ENCODE measurements around the gene FLRT2.

Gene FLRT2

DNA sequence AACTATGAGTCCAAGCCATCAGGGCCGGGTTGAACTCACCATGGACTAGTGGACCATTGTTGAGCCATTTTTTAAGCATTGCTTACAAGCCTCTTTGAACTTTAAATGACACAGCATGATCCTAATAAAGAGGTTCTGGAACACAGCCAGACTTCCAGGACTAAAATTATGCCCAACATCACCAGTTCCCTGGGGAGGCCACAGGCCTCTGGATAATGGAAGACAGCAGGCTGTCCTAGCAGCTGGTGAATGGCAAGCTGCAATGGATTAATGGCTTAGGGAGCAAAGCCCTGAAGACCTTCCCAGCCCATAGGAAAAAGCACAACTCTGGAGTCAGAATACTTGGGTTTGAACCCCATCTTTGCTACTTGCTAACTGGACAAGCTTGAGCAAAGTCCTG is 71.3 kb downstream of the FLRT2 start:
- DNase-seq, result no peak

DNA sequence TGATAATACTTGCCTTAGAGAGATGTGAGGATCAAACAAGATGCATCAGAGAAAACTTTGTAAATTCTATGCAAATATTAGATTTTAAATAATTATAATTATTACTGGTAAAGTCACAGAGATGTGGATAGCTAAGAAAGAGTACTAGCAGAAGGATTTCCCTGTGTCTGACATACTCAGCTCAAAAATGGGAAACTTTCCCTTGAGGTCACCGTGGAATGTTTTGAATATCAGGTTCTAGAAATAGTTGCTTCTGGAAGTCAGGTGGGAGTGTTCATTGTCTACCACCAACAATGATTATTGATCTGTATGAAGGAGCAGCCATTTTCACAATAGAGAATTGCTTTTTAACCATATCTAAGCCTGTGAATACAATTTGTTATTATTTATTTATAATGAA is 71.7 kb downstream of the FLRT2 start:
- no peak for DNase-seq

DNA sequence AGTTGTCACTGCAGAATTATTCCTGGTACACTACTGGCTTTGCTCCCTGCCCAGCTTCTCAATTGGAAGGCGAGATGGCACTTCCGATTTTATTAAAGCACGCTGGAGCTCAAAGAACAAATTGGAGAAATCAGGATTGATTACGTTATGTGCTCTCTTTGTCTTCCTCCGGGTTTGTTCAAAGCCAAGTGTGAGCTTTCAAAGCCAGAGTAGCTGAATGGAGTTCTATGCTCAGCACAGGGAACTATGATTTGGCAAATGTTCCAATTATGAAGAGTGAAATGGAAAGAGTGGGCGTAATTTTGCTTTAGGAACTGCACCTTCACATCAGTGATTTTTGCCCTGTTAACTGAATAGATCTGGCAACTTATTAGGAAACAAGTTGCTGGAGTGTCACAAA is 72.4 kb downstream of the FLRT2 start:
- DNase-seq, result no peak

DNA sequence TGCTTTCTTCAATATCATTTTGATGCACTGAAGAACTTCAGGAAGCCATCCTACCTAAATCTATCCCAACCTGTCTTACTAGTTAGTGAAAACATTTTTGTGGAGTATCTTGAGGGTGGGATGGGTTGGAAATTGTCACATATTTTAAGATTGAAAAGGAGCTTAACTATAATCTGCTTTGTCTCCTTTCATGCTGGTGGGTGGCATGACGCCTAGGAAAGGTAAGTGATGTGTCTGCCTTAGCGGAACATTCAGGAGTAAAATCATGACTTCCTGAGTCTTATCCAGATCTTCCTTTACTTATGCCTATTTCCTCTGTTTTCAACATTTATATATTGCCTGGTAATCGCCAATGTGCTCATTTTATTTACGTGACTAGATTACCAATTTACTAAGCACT is 74.1 kb downstream of the FLRT2 start:
- no peak for DNase-seq

DNA sequence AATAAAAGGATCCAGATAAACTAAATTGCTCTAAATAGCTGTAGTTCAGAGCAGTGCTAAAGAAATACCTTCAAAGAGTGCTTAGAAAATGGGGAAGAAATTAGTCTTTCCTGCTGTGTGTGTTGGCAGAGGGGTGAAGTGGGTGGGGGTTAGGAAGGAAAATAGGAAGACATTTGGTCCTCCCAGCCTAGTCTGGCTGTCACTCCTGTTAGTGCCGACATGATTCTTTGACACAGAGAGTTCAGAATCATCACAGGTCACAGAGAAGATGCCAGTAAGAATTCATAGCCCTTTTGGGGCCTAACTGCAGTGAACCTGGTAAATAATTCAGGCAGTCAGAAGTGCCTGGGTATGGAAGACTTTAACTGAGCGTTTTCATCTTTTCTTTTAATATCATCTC is 74.8 kb downstream of the FLRT2 start:
- DNase-seq, result no peak

DNA sequence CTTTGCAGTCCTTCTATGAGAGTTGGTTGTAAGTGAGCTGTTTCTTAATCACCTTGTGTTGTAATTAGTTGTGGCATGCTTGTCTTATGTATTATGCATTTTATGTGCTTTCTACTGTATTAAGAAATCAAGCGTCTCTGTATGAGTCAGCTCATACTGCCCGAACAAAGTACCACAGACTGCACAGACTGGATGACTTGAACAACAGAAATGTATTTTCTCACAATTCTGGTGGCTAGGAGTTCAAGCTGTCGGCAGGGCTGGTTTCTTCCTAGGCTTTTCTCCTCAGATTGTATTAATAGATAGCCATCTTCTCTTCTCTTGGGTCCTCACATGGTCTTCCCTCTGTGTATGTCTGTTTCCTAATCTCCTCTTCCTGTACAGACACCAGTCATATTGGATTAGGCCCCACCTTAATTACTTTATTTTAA is 77.7 kb downstream of the FLRT2 start:
- no peak for DNase-seq

DNA sequence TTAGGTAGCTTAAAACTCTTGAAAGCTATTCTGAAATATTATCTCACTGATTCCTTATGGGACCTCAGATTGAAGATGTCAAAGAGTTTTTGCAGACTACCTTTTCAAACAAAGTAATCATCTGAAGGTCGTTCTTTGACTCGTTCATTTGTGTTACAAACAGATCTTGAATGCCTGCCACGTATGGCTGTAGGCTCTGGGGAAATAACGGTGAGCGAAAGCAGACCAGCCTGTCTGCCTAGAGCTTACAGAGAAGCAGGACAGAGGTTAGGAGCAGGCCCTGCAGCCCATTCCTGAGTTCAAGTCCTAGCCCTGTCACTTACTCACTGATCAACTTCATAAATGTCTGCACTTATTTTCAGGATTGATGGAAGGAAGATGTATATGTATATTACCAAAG is 83.6 kb downstream of the FLRT2 start:
- no peak for DNase-seq

DNA sequence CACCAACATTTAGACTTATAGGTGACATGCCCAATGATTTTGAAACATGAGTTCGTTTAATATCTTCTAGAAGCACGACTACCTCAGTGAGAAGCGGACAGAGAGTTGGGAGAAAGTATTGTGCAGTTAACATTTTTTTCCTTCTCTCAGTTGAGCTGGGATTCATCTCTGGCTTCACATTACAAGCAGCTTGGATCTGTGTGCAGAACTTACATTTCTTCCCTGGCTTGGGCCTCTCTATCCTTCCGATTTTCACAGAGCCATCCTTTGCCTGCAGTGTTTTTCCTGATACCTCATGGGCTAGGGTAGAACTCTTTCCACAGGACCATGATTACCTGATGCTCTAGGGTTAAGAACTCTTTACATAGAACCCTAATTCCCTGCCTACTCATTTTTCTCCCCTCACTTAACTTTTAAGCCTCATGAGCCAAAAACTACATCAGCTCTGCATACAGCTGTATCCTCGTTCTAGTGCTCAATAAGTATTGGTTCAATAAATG is 86.5 kb downstream of the FLRT2 start:
- no peak for DNase-seq

DNA sequence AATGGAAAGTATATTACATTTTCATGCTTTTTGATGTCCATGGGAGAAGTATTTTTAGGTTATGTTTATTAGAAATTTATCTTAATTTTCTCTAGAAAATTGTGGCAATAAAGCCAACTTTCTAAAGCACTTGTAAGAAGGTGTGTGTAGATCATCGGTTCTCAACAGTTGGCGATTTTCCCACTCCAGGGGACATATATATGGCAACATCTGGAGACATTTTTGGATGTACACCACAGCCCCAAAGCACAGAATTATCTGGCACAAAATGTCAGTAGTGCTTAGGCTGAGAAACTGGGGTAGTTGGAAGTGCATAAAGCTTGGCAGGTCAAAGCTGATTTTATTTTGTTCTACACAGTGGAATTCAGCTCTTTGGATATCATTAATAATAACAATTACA is 86.9 kb downstream of the FLRT2 start:
- no peak for DNase-seq

DNA sequence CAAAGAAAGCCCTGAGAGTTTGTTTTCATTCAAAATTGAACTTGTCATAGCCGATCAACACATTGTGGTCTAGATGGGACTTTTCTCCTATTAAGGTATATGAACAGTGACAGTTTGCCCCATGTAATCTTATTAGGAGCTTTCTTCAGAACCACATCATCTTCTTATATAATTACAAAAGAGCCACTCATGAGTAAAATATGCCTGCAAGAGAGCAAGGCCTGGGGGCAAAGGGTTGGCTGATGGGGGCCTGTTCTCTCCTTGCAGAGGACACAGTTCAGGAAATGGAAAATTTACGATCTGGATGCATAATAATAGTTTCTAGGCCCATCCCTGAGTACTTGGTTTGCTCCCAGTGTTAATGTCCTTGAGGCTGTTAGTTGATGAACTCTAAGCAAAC is 87.8 kb downstream of the FLRT2 start:
- no peak for DNase-seq

DNA sequence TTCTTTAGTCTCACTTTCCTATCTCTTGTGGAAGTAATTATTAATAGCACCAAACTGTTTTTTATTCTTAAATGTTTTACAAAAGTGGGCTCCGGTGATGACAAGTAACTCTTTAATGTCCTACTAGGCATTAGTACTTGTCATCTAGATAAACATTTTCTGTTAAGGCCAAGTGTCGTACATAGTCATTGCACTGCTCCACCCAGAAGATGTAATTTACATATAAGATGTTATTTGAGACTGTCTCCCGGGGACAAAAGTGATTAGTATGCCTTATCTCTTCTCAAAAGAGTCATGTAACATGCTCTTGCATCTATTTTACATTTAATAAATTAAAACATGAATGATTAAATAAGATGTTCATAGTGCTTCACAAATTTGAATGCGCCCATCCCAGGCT is 88.4 kb downstream of the FLRT2 start:
- DNase-seq, result no peak

DNA sequence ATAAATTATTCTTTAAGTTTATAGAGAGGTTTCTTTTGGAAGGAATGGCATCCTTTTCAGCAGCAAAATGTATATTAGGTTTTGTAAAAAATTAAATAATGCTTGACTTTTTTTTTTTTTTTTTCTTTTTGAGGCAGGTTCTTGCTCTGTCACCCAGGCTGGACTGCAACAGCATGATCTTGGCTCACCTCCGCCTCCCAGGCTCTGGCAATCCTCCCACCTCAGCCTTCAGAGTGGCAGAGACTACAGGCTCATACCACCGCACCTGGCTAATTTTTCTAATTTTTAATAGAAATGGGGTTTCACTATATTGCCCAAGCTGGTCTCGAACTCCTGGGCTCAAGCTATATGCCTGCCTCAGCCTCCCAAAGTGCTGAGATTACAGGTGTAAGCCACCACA is 89.0 kb downstream of the FLRT2 start:
- no peak for DNase-seq

DNA sequence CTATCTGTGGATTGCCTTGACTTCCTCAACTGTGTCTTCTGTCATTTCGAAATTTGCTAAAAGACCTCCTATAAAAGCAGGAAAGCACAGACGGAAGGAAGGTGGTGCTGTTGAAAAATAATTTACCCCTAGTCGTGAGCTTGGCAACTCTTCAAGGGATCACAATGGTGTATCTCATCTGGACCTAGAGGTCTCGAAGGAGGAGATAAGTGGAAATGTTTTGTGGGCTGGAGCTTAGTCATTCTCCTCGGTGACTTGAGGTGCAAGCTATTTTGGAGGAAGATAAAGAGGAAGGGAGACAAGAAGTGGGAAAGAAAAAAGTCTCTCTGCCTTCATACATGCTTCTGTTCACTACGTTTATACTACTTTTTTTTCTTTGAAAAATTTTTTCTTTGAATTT is 89.9 kb downstream of the FLRT2 start:
- no peak for DNase-seq

DNA sequence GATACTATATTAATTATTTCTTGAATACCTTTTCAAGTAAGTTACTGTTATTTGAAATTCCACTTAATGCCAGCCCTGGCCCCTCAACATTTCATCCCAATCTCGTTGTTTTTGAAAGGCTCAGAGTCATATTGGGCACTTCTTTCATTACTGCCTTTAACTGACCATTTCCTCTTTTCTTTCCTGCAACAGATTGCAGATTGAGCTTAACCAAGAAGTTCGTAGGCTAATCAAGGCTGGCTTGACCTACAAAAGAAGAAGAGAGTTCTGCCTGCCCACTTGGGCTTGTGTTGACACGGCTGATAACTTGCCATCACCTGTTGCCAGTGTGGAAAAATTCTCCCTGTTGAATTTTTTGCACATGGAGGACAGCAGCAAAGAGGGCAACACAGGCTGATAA is 91.0 kb downstream of the FLRT2 start:
- DNase-seq, result no peak

DNA sequence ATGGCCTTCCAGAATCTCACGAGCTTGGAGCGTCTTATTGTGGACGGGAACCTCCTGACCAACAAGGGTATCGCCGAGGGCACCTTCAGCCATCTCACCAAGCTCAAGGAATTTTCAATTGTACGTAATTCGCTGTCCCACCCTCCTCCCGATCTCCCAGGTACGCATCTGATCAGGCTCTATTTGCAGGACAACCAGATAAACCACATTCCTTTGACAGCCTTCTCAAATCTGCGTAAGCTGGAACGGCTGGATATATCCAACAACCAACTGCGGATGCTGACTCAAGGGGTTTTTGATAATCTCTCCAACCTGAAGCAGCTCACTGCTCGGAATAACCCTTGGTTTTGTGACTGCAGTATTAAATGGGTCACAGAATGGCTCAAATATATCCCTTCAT is 92.2 kb downstream of the FLRT2 start:
- DNase-seq, result no peak

DNA sequence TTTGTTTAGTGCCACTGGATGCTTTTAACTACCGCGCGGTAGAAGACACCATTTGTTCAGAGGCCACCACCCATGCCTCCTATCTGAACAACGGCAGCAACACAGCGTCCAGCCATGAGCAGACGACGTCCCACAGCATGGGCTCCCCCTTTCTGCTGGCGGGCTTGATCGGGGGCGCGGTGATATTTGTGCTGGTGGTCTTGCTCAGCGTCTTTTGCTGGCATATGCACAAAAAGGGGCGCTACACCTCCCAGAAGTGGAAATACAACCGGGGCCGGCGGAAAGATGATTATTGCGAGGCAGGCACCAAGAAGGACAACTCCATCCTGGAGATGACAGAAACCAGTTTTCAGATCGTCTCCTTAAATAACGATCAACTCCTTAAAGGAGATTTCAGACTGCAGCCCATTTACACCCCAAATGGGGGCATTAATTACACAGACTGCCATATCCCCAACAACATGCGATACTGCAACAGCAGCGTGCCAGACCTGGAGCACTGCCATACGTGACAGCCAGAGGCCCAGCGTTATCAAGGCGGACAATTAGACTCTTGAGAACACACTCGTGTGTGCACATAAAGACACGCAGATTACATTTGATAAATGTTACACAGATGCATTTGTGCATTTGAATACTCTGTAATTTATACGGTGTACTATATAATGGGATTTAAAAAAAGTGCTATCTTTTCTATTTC is 93.2 kb downstream of the FLRT2 start:
- no peak for DNase-seq

DNA sequence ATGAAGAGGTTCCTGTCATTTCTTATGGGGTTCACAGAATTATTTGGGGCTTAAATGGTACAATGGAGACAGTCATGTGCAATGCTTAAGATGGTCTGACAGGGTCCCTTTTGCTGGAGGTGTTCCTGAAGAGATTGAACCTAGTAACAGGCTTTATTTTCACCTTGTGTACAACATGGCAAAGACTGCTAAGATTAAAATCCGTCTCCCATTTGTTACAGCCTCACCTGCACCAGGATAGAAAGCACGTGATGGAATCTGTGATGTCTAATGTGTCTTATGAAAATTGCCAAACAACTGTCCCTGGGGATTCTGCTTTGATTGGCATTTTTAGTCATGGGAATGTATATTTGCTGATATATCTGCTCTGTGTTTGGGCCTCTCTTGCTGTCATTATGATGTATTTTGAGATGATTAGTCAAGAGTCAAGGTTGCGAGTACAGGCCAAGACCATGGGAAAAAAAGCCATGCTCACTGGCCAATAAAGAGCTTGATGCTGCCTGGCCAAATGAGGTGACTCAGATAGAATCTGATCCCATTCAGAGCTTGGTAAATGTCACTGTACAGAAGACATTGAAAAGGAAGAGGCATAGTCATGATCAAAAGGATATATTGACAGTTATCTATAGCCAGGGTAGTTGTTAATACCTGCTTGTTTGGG is 96.1 kb downstream of the FLRT2 start:
- no peak for DNase-seq

DNA sequence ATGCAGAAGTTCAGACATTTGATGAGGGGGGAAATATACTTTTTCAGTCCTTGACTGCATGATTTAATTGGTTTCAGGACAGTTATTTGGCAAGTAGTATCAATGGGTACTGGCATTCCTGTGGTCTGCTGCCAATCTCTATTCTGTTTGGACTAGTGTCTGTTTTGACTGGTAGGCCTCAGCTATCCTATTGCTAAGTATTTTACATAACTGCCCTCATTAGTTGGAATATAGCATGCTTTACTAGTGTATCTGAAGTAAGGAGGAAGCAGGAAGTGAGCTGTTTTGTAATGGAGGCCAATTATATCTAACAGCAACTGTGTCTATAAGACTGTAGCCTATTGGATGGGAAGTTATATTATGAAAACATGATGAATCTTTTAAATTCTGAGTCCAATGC is 104.3 kb downstream of the FLRT2 start:
- no peak for DNase-seq

DNA sequence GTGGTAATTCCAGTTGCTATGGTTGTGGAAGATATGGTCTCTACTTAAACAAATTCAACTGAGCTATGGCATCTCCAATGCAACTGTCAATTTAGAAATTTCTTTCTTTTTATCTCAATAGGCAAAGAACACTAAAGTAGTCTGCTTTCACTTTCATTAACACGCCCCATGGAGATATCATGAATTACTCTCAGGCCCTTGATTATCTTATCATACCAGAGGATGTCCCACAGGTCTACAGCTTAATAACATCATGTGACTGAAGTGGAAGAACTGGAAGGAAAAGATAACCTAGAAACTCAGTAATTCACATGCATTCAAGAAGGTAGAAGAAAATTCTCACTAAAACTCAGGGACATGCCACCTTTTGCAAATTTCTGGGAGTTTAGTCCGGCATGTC is 114.3 kb downstream of the FLRT2 start:
- no peak for DNase-seq

DNA sequence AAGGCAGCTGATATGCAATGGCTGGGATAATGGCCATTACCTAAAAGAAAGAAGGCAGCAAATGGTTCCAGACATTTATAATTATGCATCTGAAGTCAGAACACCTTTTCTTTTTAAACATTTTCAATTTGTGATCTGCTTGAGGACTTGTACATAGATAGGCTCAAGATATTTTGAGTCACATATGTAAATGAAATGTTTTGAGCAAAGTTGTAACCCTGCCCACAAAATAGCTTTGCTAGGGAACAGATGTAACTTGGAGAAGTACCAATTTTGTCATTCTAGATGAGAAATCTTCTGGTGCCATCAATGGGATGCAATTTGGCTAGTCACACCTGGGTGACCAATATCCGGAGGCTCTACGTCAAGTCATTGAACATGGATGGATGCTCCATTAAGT is 123.1 kb downstream of the FLRT2 start:
- no peak for DNase-seq

DNA sequence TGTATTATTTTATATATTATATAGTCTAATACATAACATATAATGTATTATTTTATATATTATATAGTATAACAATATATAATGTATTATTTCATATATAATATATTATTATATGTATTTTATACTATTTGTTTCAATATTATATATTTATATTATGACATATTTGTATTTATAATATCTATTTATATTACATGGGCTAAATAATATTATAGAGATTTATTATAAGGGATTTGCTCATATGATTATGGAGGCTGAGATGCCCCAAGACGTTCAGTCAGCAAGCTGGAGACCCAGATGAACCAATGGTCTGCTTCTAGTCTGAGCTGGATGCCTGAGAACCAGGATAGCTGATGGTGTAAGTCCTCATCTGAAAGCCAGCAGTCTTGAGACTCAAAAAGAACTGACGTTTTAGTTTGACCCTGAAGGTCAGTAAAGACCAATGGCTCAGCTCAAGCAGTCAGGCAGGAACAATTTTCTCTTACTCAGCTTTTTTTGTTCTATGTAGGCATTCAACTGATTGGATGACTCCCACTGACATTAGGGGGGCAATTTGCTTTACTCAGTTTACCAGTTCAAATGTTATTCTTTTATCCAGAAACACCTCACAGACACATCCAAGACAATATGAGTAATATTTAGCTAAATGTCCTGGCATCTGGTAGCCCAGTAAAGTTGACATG is 130.4 kb downstream of the FLRT2 start:
- no peak for DNase-seq

DNA sequence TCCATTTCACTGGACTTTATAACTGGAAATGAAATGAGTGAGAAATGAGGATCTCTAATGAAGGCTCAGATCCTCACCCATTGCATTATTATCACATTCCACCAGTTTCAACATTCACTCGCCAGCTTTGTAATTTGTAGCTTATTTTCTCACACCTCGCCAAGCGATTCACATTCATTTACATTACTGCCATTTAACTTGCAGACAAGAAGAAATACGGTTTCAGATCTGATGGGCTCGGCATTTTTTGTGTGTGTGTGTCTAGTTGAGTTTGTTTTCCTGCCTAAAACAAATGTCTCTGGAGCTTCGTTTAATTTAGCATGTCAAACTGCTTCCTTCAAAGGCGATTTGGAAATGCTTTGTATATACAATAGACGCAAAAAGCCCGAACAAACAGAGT is 132.2 kb downstream of the FLRT2 start:
- no peak for DNase-seq

DNA sequence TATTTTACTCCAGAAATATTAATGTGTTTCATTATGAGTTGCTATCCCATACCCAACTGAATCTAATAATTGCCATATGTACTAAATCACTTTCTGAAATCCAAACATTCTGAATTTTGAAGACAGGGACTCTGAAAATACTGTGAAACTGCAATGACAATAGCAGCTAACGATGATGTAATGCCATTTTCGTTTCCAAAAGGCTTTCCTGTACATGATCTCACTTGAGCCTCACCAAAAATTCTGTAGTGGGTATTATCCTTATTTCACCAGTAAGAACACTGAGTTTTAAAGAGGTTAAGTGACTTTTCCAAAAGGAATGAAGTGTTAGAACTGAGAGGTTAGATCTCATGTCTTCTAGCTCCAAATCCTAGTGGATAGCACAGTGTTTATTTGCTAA is 133.3 kb downstream of the FLRT2 start:
- DNase-seq, result no peak

DNA sequence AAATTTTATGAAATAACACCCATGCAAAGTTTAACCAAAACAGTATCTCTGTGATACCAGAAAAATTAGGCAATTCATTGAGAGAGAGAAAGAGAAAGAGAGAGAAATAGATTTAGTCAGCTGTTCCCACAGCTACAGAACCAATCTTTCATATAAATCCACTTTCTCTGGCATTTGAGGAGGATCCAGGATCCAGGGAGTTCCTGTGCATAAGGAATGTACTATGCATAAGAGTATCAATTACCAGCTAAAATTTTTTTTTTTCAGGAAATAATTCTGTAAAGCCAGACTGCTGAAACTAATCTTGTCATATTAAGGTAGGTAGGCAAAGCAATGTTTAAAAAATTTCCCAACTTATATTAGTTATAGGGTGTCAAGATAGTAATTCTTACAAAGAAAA is 133.7 kb downstream of the FLRT2 start:
- DNase-seq, result no peak
